ENCODE results near the gene KIRREL3.
A peak's percentile ranks its signal among the peaks of the same experiment; 100 is the strongest.

KIRREL3 gene

DNA sequence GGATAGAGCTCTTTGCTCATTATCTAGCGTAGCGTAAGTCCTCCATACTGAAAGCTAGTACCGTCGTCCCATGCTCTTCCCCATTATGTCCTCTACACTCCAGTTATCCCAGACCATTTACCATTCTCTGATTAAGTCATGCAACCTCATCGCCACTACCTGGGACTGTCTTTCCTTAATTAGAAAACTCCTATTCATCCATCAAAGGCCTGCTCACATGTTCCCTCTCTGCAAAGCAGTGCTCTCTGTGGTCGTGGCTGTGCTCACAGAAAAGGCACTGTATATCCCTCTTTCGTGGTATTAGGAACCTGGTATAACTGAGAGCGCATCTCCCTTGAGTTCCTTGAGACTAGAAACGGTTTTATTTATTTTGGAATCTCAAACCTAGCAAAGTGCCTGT lies 253.3 kb downstream of the KIRREL3 start:
- Histone ChIP-seq H2AFZ (ENCODE audit: low read depth) (no peak overlapping the region), H3K4me2 (peak overlapping the region; percentile 73; the same call in 1 of the 2 replicates), H4K20me1 (ENCODE audit: insufficient read depth) (no peaks in the 10 kb centered on the region), H3K4me1 (ENCODE audit: low read depth, poor library complexity, severe bottlenecking) (peaks cover 50% of the 10 kb centered on the region), H3K4me3 (IDR thresholded peaks at IDR 0.05; ENCODE audit: insufficient read depth, low read depth, low read length) (no peak overlapping the region), H3K36me3 (ENCODE audit: insufficient read depth) (no peaks in the 10 kb centered on the region), H3K79me2 (ENCODE audit: insufficient read depth, low read depth) (no peaks in the 10 kb centered on the region), H3K27me3 (ENCODE audit: insufficient read depth, low read depth) (no peaks in the 10 kb centered on the region), H3K9ac (no peak overlapping the region), H3K27ac (no peak overlapping the region)
- TF ChIP-seq, protein P1, sequence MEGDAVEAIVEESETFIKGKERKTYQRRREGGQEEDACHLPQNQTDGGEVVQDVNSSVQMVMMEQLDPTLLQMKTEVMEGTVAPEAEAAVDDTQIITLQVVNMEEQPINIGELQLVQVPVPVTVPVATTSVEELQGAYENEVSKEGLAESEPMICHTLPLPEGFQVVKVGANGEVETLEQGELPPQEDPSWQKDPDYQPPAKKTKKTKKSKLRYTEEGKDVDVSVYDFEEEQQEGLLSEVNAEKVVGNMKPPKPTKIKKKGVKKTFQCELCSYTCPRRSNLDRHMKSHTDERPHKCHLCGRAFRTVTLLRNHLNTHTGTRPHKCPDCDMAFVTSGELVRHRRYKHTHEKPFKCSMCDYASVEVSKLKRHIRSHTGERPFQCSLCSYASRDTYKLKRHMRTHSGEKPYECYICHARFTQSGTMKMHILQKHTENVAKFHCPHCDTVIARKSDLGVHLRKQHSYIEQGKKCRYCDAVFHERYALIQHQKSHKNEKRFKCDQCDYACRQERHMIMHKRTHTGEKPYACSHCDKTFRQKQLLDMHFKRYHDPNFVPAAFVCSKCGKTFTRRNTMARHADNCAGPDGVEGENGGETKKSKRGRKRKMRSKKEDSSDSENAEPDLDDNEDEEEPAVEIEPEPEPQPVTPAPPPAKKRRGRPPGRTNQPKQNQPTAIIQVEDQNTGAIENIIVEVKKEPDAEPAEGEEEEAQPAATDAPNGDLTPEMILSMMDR (conservative IDR thresholded peaks at IDR 0.05; ENCODE audit: low read depth, low read length), result no peak

GRCh38 chr11:126746443-126746842 lies 254.1 kb downstream of the KIRREL3 start:
- no peaks in the 10 kb centered on the region for H3K36me3 ChIP-seq (ENCODE audit: insufficient read depth)

DNA sequence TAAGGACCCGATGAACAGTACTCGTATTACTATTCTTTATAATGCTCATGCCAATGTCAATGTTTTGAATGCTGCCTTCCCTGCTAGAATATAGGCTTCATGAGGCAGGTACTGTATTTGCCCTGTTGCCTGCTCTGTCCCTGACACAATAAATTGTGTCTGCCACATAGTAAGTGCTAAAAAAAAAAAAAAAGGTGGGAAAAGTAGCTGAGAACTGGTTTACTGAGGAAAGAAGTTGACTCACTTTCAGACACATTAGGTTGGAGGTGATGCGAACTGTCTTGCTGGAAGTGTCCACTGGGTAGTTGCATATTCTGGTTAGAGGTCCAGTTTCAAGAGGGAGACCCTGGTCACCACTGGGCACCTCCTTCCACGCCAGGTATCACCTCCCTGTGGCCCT lies 255.9 kb downstream of the KIRREL3 start:
- peak overlapping the region; percentile 21; the same call in 1 of the 2 replicates for H3K4me2 ChIP-seq
- no peak overlapping the region for H3K9ac ChIP-seq
- H3K27ac ChIP-seq, result no peak overlapping the region
- H3K27me3 ChIP-seq (ENCODE audit: insufficient read depth, low read depth), result no peaks in the 10 kb centered on the region
- H3K79me2 ChIP-seq (ENCODE audit: insufficient read depth, low read depth), result no peaks in the 10 kb centered on the region
- H3K4me1 ChIP-seq (ENCODE audit: low read depth, poor library complexity, severe bottlenecking), result peaks cover 74% of the 10 kb centered on the region
- H2AFZ ChIP-seq (ENCODE audit: low read depth), result no peak overlapping the region
- H4K20me1 ChIP-seq (ENCODE audit: insufficient read depth), result no peaks in the 10 kb centered on the region
- TF ChIP-seq, protein P1 (conservative IDR thresholded peaks at IDR 0.05; ENCODE audit: low read depth, low read length), result no peak
- no peaks in the 10 kb centered on the region for H3K36me3 ChIP-seq (ENCODE audit: insufficient read depth)
- H3K4me3 ChIP-seq (IDR thresholded peaks at IDR 0.05; ENCODE audit: insufficient read depth, low read depth, low read length), result no peak overlapping the region

More at GRCh38 chr11:126746443-126746842, 254.1 kb downstream of the KIRREL3 start:
- TF ChIP-seq, protein P1 (conservative IDR thresholded peaks at IDR 0.05; ENCODE audit: low read depth, low read length), result no peak
- Histone ChIP-seq H3K4me2 (peak overlapping the region; percentile 73), H4K20me1 (ENCODE audit: insufficient read depth) (no peaks in the 10 kb centered on the region), H3K27me3 (ENCODE audit: insufficient read depth, low read depth) (no peaks in the 10 kb centered on the region), H3K4me1 (ENCODE audit: low read depth, poor library complexity, severe bottlenecking) (peaks cover 59% of the 10 kb centered on the region), H2AFZ (ENCODE audit: low read depth) (peak overlapping the region; percentile 42), H3K9ac (no peak overlapping the region), H3K4me3 (IDR thresholded peaks at IDR 0.05; ENCODE audit: insufficient read depth, low read depth, low read length) (no peak overlapping the region), H3K27ac (peak overlapping the region; percentile 24; the same call in 1 of the 2 replicates), H3K79me2 (ENCODE audit: insufficient read depth, low read depth) (no peaks in the 10 kb centered on the region)

- Histone ChIP-seq H3K4me3 (IDR thresholded peaks at IDR 0.05; ENCODE audit: insufficient read depth, low read depth, low read length) (no peak overlapping the region), H3K79me2 (ENCODE audit: insufficient read depth, low read depth) (no peaks in the 10 kb centered on the region), H3K27me3 (ENCODE audit: insufficient read depth, low read depth) (no peaks in the 10 kb centered on the region), H2AFZ (ENCODE audit: low read depth) (no peak overlapping the region), H3K4me1 (ENCODE audit: low read depth, poor library complexity, severe bottlenecking) (peaks cover 85% of the 10 kb centered on the region), H4K20me1 (ENCODE audit: insufficient read depth) (no peaks in the 10 kb centered on the region), H3K9ac (no peak overlapping the region), H3K27ac (no peak overlapping the region), H3K4me2 (peak overlapping the region; percentile 33; the same call in 1 of the 2 replicates), H3K36me3 (ENCODE audit: insufficient read depth) (no peaks in the 10 kb centered on the region)
- TF ChIP-seq, protein P1 (conservative IDR thresholded peaks at IDR 0.05; ENCODE audit: low read depth, low read length), result no peak
These were observed 256.9 kb downstream of the KIRREL3 start for GRCh38 chr11:126743628-126744027.
